NCI-H69 (cell line): ENCODE results near the gene BIRC5.
"Not testable (repeated sequence)": the region's sequence is repeated elsewhere in the genome, so short reads cannot be mapped to it uniquely, and the experiment has no call there.

Experiments
- DNase-seq: peaks from one replicate; lab custom pipeline; 2025; lab: John Stamatoyannopoulos, UW

Gene BIRC5

DNA sequence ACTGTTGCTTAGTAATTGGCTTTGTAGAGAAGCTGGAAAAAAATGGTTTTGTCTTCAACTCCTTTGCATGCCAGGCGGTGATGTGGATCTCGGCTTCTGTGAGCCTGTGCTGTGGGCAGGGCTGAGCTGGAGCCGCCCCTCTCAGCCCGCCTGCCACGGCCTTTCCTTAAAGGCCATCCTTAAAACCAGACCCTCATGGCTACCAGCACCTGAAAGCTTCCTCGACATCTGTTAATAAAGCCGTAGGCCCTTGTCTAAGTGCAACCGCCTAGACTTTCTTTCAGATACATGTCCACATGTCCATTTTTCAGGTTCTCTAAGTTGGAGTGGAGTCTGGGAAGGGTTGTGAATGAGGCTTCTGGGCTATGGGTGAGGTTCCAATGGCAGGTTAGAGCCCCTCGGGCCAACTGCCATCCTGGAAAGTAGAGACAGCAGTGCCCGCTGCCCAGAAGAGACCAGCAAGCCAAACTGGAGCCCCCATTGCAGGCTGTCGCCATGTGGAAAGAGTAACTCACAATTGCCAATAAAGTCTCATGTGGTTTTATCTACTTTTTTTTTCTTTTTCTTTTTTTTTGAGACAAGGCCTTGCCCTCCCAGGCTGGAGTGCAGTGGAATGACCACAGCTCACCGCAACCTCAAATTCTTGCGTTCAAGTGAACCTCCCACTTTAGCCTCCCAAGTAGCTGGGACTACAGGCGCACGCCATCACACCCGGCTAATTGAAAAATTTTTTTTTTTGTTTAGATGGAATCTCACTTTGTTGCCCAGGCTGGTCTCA is 11.2 kb downstream of the BIRC5 start:
- no peak for DNase-seq

GRCh38 chr17:78226055-78226758 is 12.2 kb downstream of the BIRC5 start:
- DNase-seq = no peak

DNA sequence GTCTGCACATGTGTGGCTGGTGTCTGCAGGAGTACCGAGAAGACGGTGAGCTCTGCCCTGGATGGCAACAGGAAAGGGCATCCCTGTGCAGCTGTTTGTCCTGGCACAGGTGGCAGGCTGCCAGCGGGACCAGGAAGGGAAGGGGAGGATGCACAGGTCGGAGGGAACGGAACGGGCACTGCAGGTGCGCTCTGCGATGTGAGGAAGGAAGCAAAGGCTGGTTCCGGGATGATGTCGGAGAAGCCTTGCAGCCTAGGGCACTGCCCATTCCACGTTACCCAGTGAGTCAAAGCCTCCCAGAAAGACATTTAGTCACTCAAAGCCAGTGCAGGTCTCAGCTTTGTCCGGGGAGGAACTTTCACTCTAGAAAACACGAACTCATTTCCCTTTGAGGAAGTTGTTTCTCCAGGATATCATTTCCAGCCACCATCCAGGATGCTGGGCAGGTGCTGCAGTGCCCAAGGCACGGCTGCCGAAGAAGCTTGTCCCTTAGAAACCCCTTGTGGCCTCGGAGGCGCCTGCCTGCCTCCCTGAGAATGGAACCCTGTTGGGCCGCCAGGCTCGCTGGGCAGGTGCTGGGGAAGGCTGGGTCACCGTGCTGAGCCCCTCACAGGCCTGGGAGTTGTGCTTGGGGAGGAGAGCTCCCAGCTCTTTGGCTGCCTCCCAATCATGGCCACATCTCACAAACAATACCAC is 12.9 kb downstream of the BIRC5 start:
- peak; percentile 82 for DNase-seq

DNA sequence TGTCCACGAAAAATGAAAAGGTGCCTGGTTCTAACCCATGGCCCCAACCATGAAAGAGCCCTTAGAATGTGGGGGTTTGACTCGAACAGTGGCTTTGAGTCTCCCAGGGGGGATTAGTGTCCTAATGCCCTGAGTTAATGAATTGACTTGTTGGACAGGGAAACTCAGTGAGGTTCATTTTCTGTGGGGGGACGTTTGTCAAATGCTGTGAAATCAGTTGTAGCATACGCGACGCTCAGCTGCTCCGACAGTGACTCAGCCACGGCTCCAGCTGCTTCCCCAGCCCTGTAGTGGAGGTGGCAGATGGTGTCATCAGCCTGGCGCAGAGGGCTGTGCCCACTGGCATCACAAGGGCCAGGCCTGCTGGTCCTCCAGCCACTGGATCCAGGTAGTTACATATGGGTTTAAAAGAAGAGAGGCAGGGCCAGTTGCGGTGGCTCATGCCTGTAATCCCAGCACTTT is 13.4 kb downstream of the BIRC5 start:
- peak; percentile 63 for DNase-seq

DNA sequence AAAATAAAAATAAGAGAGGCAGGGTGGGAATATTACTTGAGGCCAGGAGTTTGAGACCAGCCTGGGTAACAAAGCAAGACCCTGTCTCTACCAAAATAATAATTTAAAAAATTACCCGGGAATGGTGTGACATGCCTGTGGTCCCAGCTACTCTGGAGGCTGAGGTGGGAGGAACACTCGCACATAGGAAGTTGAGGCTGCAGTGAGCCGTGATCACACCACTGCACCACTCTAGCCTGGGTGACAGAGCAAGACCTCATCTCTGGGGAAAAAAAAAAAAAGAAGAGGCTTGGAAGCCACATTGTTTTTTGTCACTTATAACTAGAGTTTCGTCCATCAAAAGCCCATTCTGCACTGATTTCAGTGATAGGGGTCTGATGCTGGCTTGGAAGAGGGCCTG is 14.1 kb downstream of the BIRC5 start:
- DNase-seq = no peak

GRCh38 chr17:78230252-78230962 is 16.4 kb downstream of the BIRC5 start:
- no peak for DNase-seq

GRCh38 chr17:78230996-78231935 is 17.2 kb downstream of the BIRC5 start, which contains the start of gene TMEM235:
Gene TMEM235, plus strand, starts transcription at chr17:78231631. Its CDS starts 393 bp downstream, at chr17:78232024.
- peak; percentile 49 for DNase-seq

GRCh38 chr17:78231991-78232858 is 18.2 kb downstream of the BIRC5 start:
- DNase-seq = peak; percentile 65

- DNase-seq = no peak
These were observed 18.8 kb downstream of the BIRC5 start for GRCh38 chr17:78232859-78233173.

DNA sequence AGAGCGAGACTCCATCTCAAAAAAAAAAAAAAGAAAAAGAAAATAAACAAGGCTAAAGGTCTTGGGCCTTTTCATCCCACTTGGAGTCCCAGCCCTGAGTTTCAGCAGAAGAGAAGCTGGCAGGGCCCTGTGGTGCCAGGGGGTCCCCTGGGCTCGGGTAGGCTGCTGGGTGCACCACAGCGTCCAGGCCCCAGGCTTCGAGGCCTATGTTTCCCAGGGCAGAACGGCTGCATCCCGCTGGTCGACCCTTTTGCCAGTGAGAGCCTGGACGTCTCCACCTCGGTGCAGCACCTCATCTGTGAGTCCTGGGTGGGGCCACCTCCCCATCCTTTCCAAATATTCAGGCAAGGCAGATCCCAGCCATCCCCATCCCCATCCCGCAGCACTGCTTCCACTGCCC is 19.6 kb downstream of the BIRC5 start:
- DNase-seq = no peak

- DNase-seq = no peak
These were observed 20.3 kb downstream of the BIRC5 start for GRCh38 chr17:78234261-78234865.

DNA sequence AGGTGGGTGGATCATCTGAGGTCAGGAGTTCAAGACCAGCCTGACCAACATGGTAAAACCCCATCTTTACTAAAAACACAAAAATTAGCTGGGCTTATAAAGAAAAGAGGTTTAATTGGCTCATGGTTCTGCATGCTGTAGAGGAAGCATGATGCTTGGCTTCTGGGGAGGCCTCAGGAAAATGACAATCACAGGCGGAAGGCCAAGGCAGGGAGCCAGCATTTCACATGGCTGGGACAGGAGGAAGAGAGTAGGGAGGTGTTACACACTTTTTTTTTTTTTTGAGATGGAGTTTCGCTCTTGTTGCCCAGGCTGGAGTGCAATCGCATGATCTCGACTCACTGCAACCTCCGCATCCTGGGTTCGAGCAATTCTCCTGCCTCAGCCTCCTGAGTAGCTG is 21.0 kb downstream of the BIRC5 start:
- DNase-seq = not testable (repeated sequence)

- no peak for DNase-seq
These were observed 21.8 kb downstream of the BIRC5 start for GRCh38 chr17:78235885-78236284.

- DNase-seq = no peak
These were observed 22.5 kb downstream of the BIRC5 start for GRCh38 chr17:78236362-78237127.

- DNase-seq = no peak
These were observed 23.5 kb downstream of the BIRC5 start for GRCh38 chr17:78237401-78238012.

DNA sequence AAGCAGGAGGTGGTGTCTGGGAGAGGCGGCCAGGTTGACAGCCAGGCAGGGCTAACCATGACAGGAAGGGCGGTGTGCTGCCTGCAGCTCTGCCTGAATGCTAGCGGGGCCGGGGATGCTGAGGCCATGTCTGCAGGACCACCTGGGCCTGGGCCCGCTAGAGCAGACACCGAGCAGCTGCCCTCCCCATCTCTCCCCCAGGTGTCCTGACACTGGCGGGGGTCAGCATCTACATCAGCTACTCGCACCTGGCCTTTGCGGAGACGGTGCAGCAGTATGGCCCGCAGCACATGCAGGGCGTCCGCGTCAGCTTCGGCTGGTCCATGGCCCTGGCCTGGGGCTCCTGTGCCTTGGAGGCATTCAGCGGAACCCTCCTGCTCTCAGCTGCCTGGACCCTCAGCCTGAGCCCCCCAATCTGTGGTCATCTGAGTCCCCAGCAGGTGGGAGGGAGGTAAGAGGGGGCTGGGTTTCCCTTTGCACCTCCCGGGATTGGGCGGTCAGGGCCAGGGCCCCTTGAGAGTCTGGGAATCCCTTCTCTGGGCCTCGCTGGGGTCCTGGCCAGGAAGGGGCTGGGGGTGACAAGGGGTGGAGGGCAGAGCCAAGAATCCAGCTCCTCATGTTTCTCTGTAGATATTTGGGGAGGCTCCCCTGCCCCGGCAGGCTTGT is 24.9 kb downstream of the BIRC5 start:
- DNase-seq = no peak

- no peak for DNase-seq
These were observed 25.5 kb downstream of the BIRC5 start for GRCh38 chr17:78239489-78239931.
